B cell (primary cell): Measurements from ENCODE around the gene PPP1R14B. TPM values are rescaled to one million over a fixed set of nuclear protein-coding genes. Genes with fewer than 3 reads are reported as not detected.
A peak's percentile ranks its signal among the peaks of the same experiment; 100 is the strongest.

ENCODE experiments used
- ATAC-seq: fragments of 200-7000 bp; cut with Tn5 transposase; one replicate; pipeline ENCODE4 v1.10.0; 2021; ENCODE audit warnings: low read depth, mild to moderate bottlenecking, moderate number of reproducible peaks, moderate library complexity
- CTCF ChIA-PET: fragments of 350-600 bp; sonication (Branson Sonifier 250); formaldehyde crosslinking; loops from one replicate; lab custom pipeline; 2021; ENCODE audit warnings: antibody characterized with exemption, inconsistent platforms; lab: Charles Lee
- POLR2A ChIA-PET: fragments of 350-600 bp; sonication (Branson Sonifier 250); formaldehyde crosslinking; loops from one replicate; lab custom pipeline; 2021; ENCODE audit warnings: antibody characterized with exemption; lab: Charles Lee
- DNase-seq: peaks from one replicate; pipeline ENCODE4 v3.0.0; 2013
- H2AFZ ChIP-seq: 2 replicates; pipeline ENCODE4 v1.6.1; 2012; ENCODE audit warnings: mild to moderate bottlenecking, low read depth, low read length; ENCODE audit not compliant: insufficient read depth, poor library complexity, severe bottlenecking
- H3K27ac ChIP-seq, 2 donors: 1 replicate in 1 of 2; 2 replicates in 1 of 2; pipeline ENCODE4 v1.5.1; 2012 to 2013; ENCODE audit warnings: low read length in 2 of 2, mild to moderate bottlenecking in 2 of 2, moderate library complexity in 1 of 2
- H3K27me3 ChIP-seq, 4 experiments: fragments of 200-600 bp in 1 of 4; sonication (generic) in 1 of 4; replicated peaks in 1 of 4; 1 replicate in 2 of 4; 2 replicates in 2 of 4; pipeline versions ENCODE4 v1.6.1 to v1.7.0; 2013 to 2016; ENCODE audit warnings: low read length in 3 of 4, mild to moderate bottlenecking in 2 of 4, mixed read lengths in 1 of 4, moderate library complexity in 1 of 4; ENCODE audit not compliant: insufficient read depth in 4 of 4, control insufficient read depth in 3 of 4; ENCODE audit errors: control extremely low read depth in 1 of 4
- H3K36me3 ChIP-seq, 2 experiments: replicated peaks in 1 of 2; 1 replicate in 1 of 2; 2 replicates in 1 of 2; pipeline versions ENCODE4 v1.6.1 to v1.7.1; 2013; ENCODE audit warnings: low read length in 1 of 2; ENCODE audit not compliant: insufficient read depth in 2 of 2, control insufficient read depth in 1 of 2; ENCODE audit errors: control extremely low read depth in 1 of 2, extremely low read depth in 1 of 2
- H3K4me1 ChIP-seq, 2 donors: fragments of 200-600 bp in 1 of 2; sonication (generic) in 1 of 2; 1 replicate in 1 of 2; 2 replicates in 1 of 2; pipeline versions ENCODE4 v1.5.1 to v1.6.1; 2013 to 2017; ENCODE audit warnings: low read length in 2 of 2; ENCODE audit not compliant: control insufficient read depth in 2 of 2, insufficient read depth in 2 of 2
- H3K4me2 ChIP-seq: replicated peaks from 2 replicates; pipeline ENCODE3; 2012; ENCODE audit warnings: mild to moderate bottlenecking, low read depth, low read length; ENCODE audit not compliant: poor library complexity, severe bottlenecking
- H3K4me3 ChIP-seq, 5 experiments: fragments of 200-600 bp in 1 of 5; sonication (generic) in 1 of 5; 1 replicate in 3 of 5; 2 replicates in 2 of 5; pipeline versions ENCODE4 v1.5.1 to v1.7.0; 2011 to 2016; ENCODE audit warnings: low read length in 4 of 5, mild to moderate bottlenecking in 4 of 5, low read depth in 2 of 5, control low read depth in 1 of 5, moderate library complexity in 1 of 5; ENCODE audit not compliant: insufficient read depth in 1 of 5; ENCODE audit errors: control extremely low read depth in 1 of 5, extremely low read depth in 1 of 5
- H3K79me2 ChIP-seq: fragments of 200-600 bp; sonication (generic); one replicate; pipeline ENCODE4 v1.6.0; 2016; ENCODE audit warnings: low read length; ENCODE audit not compliant: control insufficient read depth, insufficient read depth
- H3K9ac ChIP-seq: fragments of 200-600 bp; sonication (generic); 2 replicates; pipeline ENCODE4 v1.6.1; 2017; ENCODE audit warnings: mild to moderate bottlenecking, low read length, moderate library complexity
- H3K9me3 ChIP-seq, 3 donors: one replicate each; pipeline versions ENCODE4 v1.6.1 to v1.7.1; 2013; ENCODE audit warnings: low read length in 2 of 3; ENCODE audit not compliant: control insufficient read depth in 2 of 3, insufficient read depth in 1 of 3; ENCODE audit errors: control extremely low read depth in 1 of 3
- H4K20me1 ChIP-seq: 2 replicates; pipeline ENCODE4 v1.6.0; 2012; ENCODE audit warnings: mild to moderate bottlenecking, low read length; ENCODE audit not compliant: insufficient read depth, control insufficient read depth, poor library complexity, severe bottlenecking
- H3K27ac Mint-ChIP-seq: one replicate; pipeline ENCODE4 v1.8.0; 2021; ENCODE audit warnings: mixed read lengths
- H3K27me3 Mint-ChIP-seq: one replicate; pipeline ENCODE4 v1.8.0; 2021; ENCODE audit warnings: mixed read lengths
- H3K4me1 Mint-ChIP-seq: one replicate; pipeline ENCODE4 v1.8.0; 2021; ENCODE audit warnings: mixed read lengths
- H3K4me3 Mint-ChIP-seq: one replicate; pipeline ENCODE4 v1.8.0; 2021; ENCODE audit warnings: mixed read lengths
- H3K9me3 Mint-ChIP-seq: one replicate; pipeline ENCODE4 v1.8.0; 2022; ENCODE audit warnings: mixed read lengths; ENCODE audit not compliant: insufficient read depth
- CTCF ChIP-seq: fragments of 200-600 bp; IDR thresholded peaks from one replicate; pipeline ENCODE4 v1.8.0; 2022; ENCODE audit warnings: antibody characterized with exemption, mild to moderate bottlenecking
- EZH2 ChIP-seq: IDR thresholded peaks from 2 replicates; pipeline ENCODE4 v1.6.1; 2012; ENCODE audit warnings: borderline replicate concordance, low read depth, mild to moderate bottlenecking, moderate library complexity, low read length; ENCODE audit not compliant: insufficient read depth, poor library complexity, severe bottlenecking
- WGBS: methylation state at CpG from one replicate; pipeline ENCODE4 v1.1.5; 2013; ENCODE audit warnings: missing lambda C conversion rate; ENCODE audit not compliant: insufficient coverage; 5-methylcytosine and 5-hydroxymethylcytosine counted together
- intact Hi-C: fragments of 100-400 bp; cut with micrococcal nuclease; formaldehyde crosslinking; loops from one replicate; pipeline ENCODE4 v1.10.0; 2022
- polyA plus RNA-seq: library from polyadenylated mRNA; depleted of rRNA; stranded (reverse); fragments of >200 nt; gene quantifications from 2 replicates; pipeline ENCODE4 v1.2.3, GENCODE V29; 2012
- total RNA-seq, 2 donors: library from RNA; stranded (reverse); fragments of 120-200 nt in 1 of 2; gene quantifications; 1 replicate in 1 of 2; 2 replicates in 1 of 2; pipeline versions ENCODE4 v1.2.3 to v1.2.4, GENCODE V29; 2013 to 2022

The PPP1R14B gene
- total and polyA plus RNA-seq, 2 donors (not counting 1 experiment from before 2014, with no cell fraction given): 41.2 to 51.0 TPM

- H3K36me3 ChIP-seq: peaks cover 0 to 34% of the 10 kb centered on the region in 2 experiments
- no peak overlapping the region for H3K9ac ChIP-seq
- ChIA-PET CTCF (interaction anchor here (0.7 kb wide), 1 partner anchor 90 kb away, joined by 3 read pairs; no protein-coding TSS in a partner anchor), POLR2A (interaction anchor here (1.7 kb wide), 1 partner anchor 14 kb away, joined by 4 read pairs; no protein-coding TSS in a partner anchor)
- peaks cover 37% of the 10 kb centered on the region for H4K20me1 ChIP-seq
- no peaks in the 10 kb centered on the region for H3K9me3 ChIP-seq
- H2AFZ ChIP-seq: no peak overlapping the region
- peaks cover 14 to 50% of the 10 kb centered on the region in 2 donors for H3K4me1 ChIP-seq
- WGBS: 95% methylated on average over 20 of the region's 30 CpGs
- no peaks in the 10 kb centered on the region for H3K9me3 Mint-ChIP-seq
- peaks cover 34% of the 10 kb centered on the region for H3K79me2 ChIP-seq
- no peak overlapping the region for H3K4me3 Mint-ChIP-seq
- intact Hi-C loops: no loop called here
- TF ChIP-seq EZH2 (no peak), CTCF (no peak)
- H3K27me3 ChIP-seq: no peaks in the 10 kb centered on the region
- H3K27ac Mint-ChIP-seq: peak overlapping the region; percentile 50
- no peak overlapping the region for H3K27ac ChIP-seq
- DNase-seq (no peak), ATAC-seq (no peak)
- no peak overlapping the region for H3K4me2 ChIP-seq
- peaks cover 53% of the 10 kb centered on the region for H3K4me1 Mint-ChIP-seq
- no peak overlapping the region for H3K4me3 ChIP-seq
- H3K27me3 Mint-ChIP-seq: no peaks in the 10 kb centered on the region
These were observed 35.4 kb downstream of the PPP1R14B start for GRCh38 chr11:64211181-64211872.

- peak overlapping the region; percentile 56 for H3K27ac Mint-ChIP-seq
- POLR2A ChIA-PET: interaction anchor here (1.7 kb wide), 1 partner anchor 15 kb away, joined by 4 read pairs; no protein-coding TSS in a partner anchor
- intact Hi-C loops: no loop called here
These were observed 36.3 kb downstream of the PPP1R14B start for GRCh38 chr11:64210301-64211020.

More at GRCh38 chr11:64210301-64211020, 36.3 kb downstream of the PPP1R14B start:
- H3K9me3 ChIP-seq: no peaks in the 10 kb centered on the region
- no peaks in the 10 kb centered on the region for H3K27me3 Mint-ChIP-seq
- H3K4me2 ChIP-seq: no peak overlapping the region
- TF ChIP-seq CTCF: no peak
- no peak for TF ChIP-seq EZH2
- no peak overlapping the region for H3K27ac ChIP-seq
- no peaks in the 10 kb centered on the region for H3K27me3 ChIP-seq
- no peaks in the 10 kb centered on the region for H3K9me3 Mint-ChIP-seq
- no peak overlapping the region for H3K9ac ChIP-seq
- peaks cover 23 to 55% of the 10 kb centered on the region in 2 donors for H3K4me1 ChIP-seq
- H3K79me2 ChIP-seq: peaks cover 34% of the 10 kb centered on the region
- WGBS: 96% methylated on average over 24 of the region's 24 CpGs
- no peak overlapping the region for H2AFZ ChIP-seq
- no peak for ATAC-seq
- H3K4me1 Mint-ChIP-seq: peaks cover 60% of the 10 kb centered on the region
- H3K36me3 ChIP-seq: peaks cover 0 to 34% of the 10 kb centered on the region in 2 experiments
- no peak for DNase-seq
- CTCF ChIA-PET: interaction anchor here (7.2 kb wide), 1 partner anchor 15 kb away, joined by 70 read pairs; the partner anchor contains the start of genes NUDT22 and TRPT1
- H3K4me3 Mint-ChIP-seq: no peak overlapping the region
- peaks cover 37% of the 10 kb centered on the region for H4K20me1 ChIP-seq
- H3K4me3 ChIP-seq: no peak overlapping the region
